PC-3 (cell line): ENCODE data around the gene TRIM16. TPM values are rescaled to one million over a fixed set of nuclear protein-coding genes. Genes with fewer than 3 reads are reported as not detected.
"Not testable (repeated sequence)": the region's sequence is repeated elsewhere in the genome, so short reads cannot be mapped to it uniquely, and the experiment has no call there.

Experiments used
- ATAC-seq: fragments of 200-7000 bp; cut with Tn5 transposase; 2 replicates; pipeline ENCODE4 v1.9.1; 2020; ENCODE audit warnings: mild to moderate bottlenecking, moderate library complexity
- BruUV-seq: library from RNA; stranded (reverse); fragments of 400-500 nt; replicated peaks from 2 replicates; lab custom pipeline; 2021; lab: Mats Ljungman, UMichigan
- CTCF ChIA-PET: fragments of 300-600 bp; sonication (Branson Sonifier 250); formaldehyde crosslinking; loops from one replicate; lab custom pipeline; 2022; ENCODE audit warnings: antibody characterized with exemption; lab: Charles Lee
- POLR2A ChIA-PET: fragments of 300-600 bp; sonication (Branson Sonifier 250); formaldehyde crosslinking; loops from one replicate; lab custom pipeline; 2022; ENCODE audit warnings: antibody characterized with exemption; ENCODE audit not compliant: unreplicated experiment; lab: Charles Lee
- DNase-seq: peaks from one replicate; pipeline ENCODE4 v3.0.0-alpha.2; 2015
- H2AFZ ChIP-seq: fragments of 300-600 bp; sonication (generic); 2 replicates; pipeline ENCODE4 v1.6.0; 2016; ENCODE audit warnings: antibody characterized with exemption, low read length
- H3F3A ChIP-seq: fragments of 300-600 bp; sonication (generic); one replicate; pipeline ENCODE4 v1.6.0; 2017; ENCODE audit warnings: antibody characterized with exemption, low read length, control low read depth, mild to moderate bottlenecking; ENCODE audit not compliant: unreplicated experiment
- H3K27ac ChIP-seq: fragments of 300-600 bp; sonication (generic); 2 replicates; pipeline ENCODE4 v1.5.1; 2016; ENCODE audit warnings: mild to moderate bottlenecking, low read length
- H3K27me3 ChIP-seq: fragments of 300-600 bp; sonication (generic); 2 replicates; pipeline ENCODE4 v1.6.1; 2016; ENCODE audit warnings: low read length, mixed read lengths
- H3K36me3 ChIP-seq: fragments of 300-600 bp; sonication (generic); 2 replicates; pipeline ENCODE4 v1.6.1; 2016; ENCODE audit warnings: low read depth, mixed run types, low read length, mixed read lengths
- H3K4me1 ChIP-seq: fragments of 300-600 bp; sonication (generic); 2 replicates; pipeline ENCODE4 v1.5.1; 2016; ENCODE audit warnings: low read length; ENCODE audit not compliant: insufficient read depth
- H3K4me2 ChIP-seq: fragments of 300-600 bp; sonication (generic); 2 replicates; pipeline ENCODE4 v1.6.0; 2016; ENCODE audit warnings: low read length
- H3K4me3 ChIP-seq: fragments of 300-600 bp; sonication (generic); 2 replicates; pipeline ENCODE4 v1.5.1; 2016; ENCODE audit warnings: mild to moderate bottlenecking, low read length, mixed read lengths
- H3K79me2 ChIP-seq: fragments of 300-600 bp; sonication (generic); 2 replicates; pipeline ENCODE4 v1.6.1; 2017; ENCODE audit warnings: low read length, mixed read lengths
- H3K9ac ChIP-seq: fragments of 300-600 bp; sonication (generic); 2 replicates; pipeline ENCODE4 v1.6.0; 2016; ENCODE audit warnings: mild to moderate bottlenecking, low read length
- H3K9me2 ChIP-seq: fragments of 300-600 bp; sonication (generic); replicated peaks from 2 replicates; pipeline ENCODE4 v1.6.1; 2016; ENCODE audit warnings: mixed run types, low read length, mixed read lengths
- H3K9me3 ChIP-seq: fragments of 300-600 bp; sonication (generic); 2 replicates; pipeline ENCODE4 v1.6.1; 2016; ENCODE audit warnings: low read length, mixed read lengths
- H4K20me1 ChIP-seq: fragments of 300-600 bp; sonication (generic); 2 replicates; pipeline ENCODE4 v1.6.1; 2016; ENCODE audit warnings: low read length, mixed read lengths
- intact Hi-C: fragments of 100-400 bp; cut with micrococcal nuclease; formaldehyde crosslinking; loops from 2 replicates; pipeline ENCODE4 v1.9.0; 2023
- total RNA-seq: library from RNA; depleted of rRNA; stranded (reverse); fragments of >200 nt; gene quantifications from 2 replicates; pipeline ENCODE4 v1.2.3, GENCODE V29; 2014

Gene TRIM16
- total RNA-seq, 1 experiment from 2014 or later: 76.6 TPM

DNA sequence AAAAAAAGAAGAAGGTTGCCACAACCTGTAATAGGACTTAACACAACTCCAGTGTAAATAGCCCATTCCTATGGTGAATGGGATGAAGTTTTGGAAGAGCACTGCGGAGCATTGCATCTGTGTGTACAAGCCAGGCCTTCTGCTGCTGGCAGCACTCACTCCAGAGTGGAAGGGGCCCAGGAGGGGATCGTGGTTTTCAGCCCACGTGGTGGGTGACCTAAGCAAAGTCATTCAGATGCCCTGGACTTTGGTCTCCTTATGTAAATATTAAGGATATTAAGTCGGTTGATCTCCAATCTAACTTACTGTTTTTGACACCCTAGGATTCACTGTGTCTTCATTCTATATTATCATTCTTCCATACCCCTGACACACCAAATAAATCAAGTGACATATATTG is 67.3 kb downstream of the TRIM16 start:
- H3K36me3 ChIP-seq, H2AFZ ChIP-seq, H4K20me1 ChIP-seq, DNase-seq, H3K9me3 ChIP-seq, POLR2A ChIA-PET, H3K9me2 ChIP-seq, BruUV-seq, H3K27ac ChIP-seq, H3K4me3 ChIP-seq, CTCF ChIA-PET, H3K4me1 ChIP-seq, H3K4me2 ChIP-seq, H3F3A ChIP-seq, H3K9ac ChIP-seq, H3K27me3 ChIP-seq, intact Hi-C loops, ATAC-seq, H3K79me2 ChIP-seq: not testable (repeated sequence)

DNA sequence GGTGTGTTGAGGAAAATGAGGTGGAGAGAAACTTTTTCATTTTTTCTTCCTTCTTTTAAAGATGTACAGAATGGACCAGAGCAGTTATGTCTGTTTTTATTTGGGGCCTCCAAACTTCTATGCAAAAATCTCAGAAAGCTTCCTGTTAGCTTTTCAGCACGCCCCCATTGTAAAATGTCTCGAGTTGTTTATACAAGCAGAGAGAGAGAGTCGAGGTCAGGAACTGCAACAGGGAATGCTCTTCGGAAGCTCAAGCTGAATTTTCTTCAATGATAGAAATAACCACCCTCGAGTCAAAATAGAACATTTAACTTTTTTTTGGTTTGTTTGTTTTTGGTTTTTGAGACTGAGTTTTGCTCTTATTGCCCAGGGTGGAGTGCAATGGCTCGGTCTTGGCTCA is 68.3 kb downstream of the TRIM16 start:
- H3K27me3 ChIP-seq, H3K27ac ChIP-seq, H3K36me3 ChIP-seq, H3K9me3 ChIP-seq, CTCF ChIA-PET, H3K4me2 ChIP-seq, H3K79me2 ChIP-seq, POLR2A ChIA-PET, H3K9me2 ChIP-seq, H3K4me3 ChIP-seq, H3K4me1 ChIP-seq, ATAC-seq, BruUV-seq, H4K20me1 ChIP-seq, DNase-seq, H3F3A ChIP-seq, H2AFZ ChIP-seq, intact Hi-C loops, H3K9ac ChIP-seq: not testable (repeated sequence)

DNA sequence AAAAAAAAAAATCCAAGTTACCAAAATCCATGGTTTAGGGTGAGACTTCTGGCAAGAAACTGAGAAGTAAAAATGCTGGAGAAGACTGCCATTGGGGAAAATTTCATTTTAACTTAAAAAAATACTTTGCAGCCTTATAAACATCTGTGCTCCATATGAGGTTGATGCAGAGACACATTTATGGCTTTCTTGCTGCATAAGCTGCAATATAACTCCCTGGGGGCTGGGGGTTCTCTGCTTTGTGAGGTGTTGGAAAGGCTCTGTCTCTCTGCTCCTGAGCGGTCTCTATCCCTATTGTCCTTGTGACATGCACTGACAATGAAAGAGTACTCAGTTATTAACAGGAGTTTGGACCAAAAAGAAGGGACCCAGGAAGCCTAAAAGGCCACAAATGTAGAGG is 71.0 kb downstream of the TRIM16 start:
- H3K4me3 ChIP-seq, H3K36me3 ChIP-seq, intact Hi-C loops: not testable (repeated sequence)

DNA sequence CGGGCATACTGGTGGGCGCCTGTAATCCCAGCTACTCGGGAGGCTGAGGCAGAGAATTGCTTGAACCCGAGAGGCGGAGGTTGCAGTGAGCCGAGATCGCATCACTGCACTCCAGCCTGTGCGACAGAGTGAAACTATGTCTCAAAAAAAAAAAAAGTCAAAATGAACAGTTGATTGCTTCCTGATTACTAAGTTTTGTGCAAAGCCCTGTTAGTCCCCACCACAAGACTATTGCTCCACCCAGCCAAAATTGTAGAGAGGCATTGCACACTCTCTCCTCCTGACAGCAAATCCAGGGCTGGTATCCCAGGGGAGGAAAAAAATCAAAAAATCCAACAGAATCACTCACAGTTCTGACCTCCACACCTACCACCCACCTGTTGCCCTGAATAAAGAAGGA is 91.2 kb downstream of the TRIM16 start:
- CTCF ChIA-PET, H3K36me3 ChIP-seq: not testable (repeated sequence)

More for the DNA sequence above, 71.0 kb downstream of the TRIM16 start:
- H3K79me2 ChIP-seq, POLR2A ChIA-PET, DNase-seq, H3K4me1 ChIP-seq, H2AFZ ChIP-seq, H3K4me2 ChIP-seq, ATAC-seq, CTCF ChIA-PET, BruUV-seq, H3K9ac ChIP-seq, H4K20me1 ChIP-seq, H3K9me2 ChIP-seq, H3K27ac ChIP-seq, H3K27me3 ChIP-seq, H3F3A ChIP-seq, H3K9me3 ChIP-seq: not testable (repeated sequence)

DNA sequence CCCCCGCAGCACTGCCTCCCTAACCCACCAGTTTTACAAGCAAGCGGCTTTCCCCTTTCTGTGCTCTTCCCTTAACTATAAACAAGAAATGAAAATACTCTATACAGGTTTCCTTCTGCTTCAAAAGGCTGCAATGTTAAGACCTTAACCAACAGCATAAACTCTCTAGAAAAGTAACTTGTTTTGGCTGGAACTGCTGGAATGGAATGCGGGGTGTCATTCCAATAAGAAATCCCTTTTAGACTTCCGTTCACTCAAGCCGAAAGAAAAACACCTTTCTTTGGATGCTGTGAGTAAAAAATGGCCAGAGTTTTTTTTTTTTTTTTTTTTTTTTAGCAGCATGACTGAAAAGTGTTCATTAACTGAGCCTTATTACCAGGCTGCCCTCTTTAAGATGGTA is 92.1 kb downstream of the TRIM16 start:
- H3K9me2 ChIP-seq, H3K27ac ChIP-seq, H3K27me3 ChIP-seq, H2AFZ ChIP-seq, H4K20me1 ChIP-seq, H3K36me3 ChIP-seq, H3K9ac ChIP-seq, H3K4me1 ChIP-seq, ATAC-seq, intact Hi-C loops, H3F3A ChIP-seq, H3K4me3 ChIP-seq, H3K4me2 ChIP-seq, H3K9me3 ChIP-seq, POLR2A ChIA-PET, BruUV-seq, CTCF ChIA-PET, H3K79me2 ChIP-seq, DNase-seq: not testable (repeated sequence)

More for the DNA sequence above, 91.2 kb downstream of the TRIM16 start:
- H4K20me1 ChIP-seq, H3K9me2 ChIP-seq, BruUV-seq, H3K27me3 ChIP-seq, intact Hi-C loops, H2AFZ ChIP-seq, H3K79me2 ChIP-seq, H3K9ac ChIP-seq, H3K4me3 ChIP-seq, H3K27ac ChIP-seq, H3K4me1 ChIP-seq, H3K4me2 ChIP-seq, H3K9me3 ChIP-seq, ATAC-seq, POLR2A ChIA-PET, H3F3A ChIP-seq, DNase-seq: not testable (repeated sequence)

DNA sequence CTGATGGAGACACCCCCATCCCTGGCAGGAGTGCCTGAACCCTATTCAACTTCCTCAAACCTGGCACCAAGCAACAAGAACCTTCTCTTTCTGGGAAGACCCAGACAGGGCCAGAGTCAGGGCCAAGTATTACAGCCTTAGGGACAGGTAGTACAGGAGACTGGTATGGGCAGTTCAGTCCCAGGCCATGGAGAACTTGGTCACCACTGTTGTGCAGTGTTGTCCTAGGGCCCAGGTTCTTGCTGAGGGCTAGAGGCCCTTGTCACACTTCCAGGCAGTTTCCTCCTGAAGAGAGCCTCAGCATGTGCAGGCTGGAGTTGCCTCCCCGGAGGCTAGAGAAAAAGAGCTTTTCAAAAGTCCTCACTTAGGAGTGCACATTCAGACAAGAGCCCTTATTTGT is 93.3 kb downstream of the TRIM16 start:
- intact Hi-C loops, DNase-seq, CTCF ChIA-PET, H3K27me3 ChIP-seq, H3K4me3 ChIP-seq, H3K27ac ChIP-seq, BruUV-seq, H3F3A ChIP-seq, H3K79me2 ChIP-seq, H3K9me2 ChIP-seq, POLR2A ChIA-PET, H4K20me1 ChIP-seq, H3K4me2 ChIP-seq, H3K9ac ChIP-seq, H3K36me3 ChIP-seq, ATAC-seq, H3K9me3 ChIP-seq, H2AFZ ChIP-seq, H3K4me1 ChIP-seq: not testable (repeated sequence)
